GM12875 (cell line): ENCODE measurements around the gene IL1RAPL2.

Source experiments
- H3K4me3 ChIP-seq: one replicate; pipeline ENCODE4 v1.5.1; 2011; ENCODE audit warnings: low read depth, low read length, control low read depth
- CTCF ChIP-seq: IDR thresholded peaks from 2 replicates; pipeline ENCODE4 v1.5.1; 2011; ENCODE audit warnings: low read depth, mild to moderate bottlenecking, control low read depth, inconsistent platforms, low read length, moderate library complexity, borderline replicate concordance; ENCODE audit not compliant: insufficient read depth

IL1RAPL2 gene

GRCh38 chrX:105134273-105134672, 568.3 kb downstream of the IL1RAPL2 start:
- no peak for TF ChIP-seq CTCF
- no peak overlapping the region for H3K4me3 ChIP-seq

GRCh38 chrX:105136786-105137185, 570.8 kb downstream of the IL1RAPL2 start:
- no peak overlapping the region for H3K4me3 ChIP-seq
- no peak for TF ChIP-seq CTCF

DNA sequence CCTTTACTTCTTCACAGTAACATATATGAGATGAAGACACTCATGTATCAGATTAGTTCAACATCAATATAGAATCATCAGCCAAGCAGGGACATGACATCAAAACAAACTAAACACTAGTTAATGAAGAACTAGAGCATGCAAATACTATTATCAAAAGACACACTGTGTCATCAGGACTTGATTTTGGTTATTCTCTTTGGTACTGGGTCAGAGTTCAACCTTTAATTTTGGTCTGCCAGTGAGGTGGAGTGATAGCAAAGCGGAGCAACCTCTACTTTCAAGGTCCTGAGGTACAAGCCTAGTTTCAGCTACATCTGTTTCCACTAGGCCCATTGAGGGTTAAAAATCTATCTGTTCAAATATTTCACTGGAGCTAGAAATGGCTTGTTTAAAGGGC, 584.0 kb downstream of the IL1RAPL2 start:
- H3K4me3 ChIP-seq = no peak overlapping the region
- TF ChIP-seq CTCF = no peak

DNA sequence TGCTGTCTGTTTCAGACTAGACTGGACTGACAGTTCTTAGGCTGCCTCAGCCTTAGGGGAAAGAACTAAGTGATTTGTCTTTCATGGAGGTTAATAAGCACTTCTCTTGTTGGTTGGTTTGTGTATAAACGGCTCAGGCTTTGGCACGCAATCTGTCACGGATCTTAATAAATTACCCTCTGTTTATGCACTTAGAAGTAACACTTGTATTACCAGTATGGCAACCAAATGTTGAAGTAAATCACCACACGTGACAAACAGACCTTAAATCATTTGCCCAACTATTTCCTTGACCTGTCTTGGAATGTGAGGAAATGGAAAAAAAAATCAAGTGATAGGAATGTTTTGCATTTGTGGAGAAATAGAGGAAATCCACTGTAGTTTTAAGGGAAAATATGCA, 584.6 kb downstream of the IL1RAPL2 start:
- TF ChIP-seq CTCF = no peak
- H3K4me3 ChIP-seq = no peak overlapping the region

DNA sequence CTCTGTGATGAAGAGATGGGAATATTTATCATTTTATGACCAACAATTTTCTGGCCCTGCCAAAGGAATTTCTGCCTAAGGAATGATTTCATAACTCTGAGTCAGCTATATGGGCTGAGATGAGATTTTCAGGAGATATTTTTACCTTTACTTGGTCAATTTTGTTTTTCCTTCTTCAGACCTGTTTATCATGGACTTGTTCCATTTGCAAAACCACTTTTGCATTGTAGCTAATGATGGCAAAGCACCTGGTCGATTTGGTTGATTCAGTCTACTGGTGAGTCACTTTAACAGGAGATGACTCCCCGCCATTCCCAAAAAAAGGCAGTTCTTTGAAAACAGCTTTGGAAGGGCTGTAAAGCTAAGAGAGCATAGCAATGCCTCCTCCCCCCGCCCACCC, 601.2 kb downstream of the IL1RAPL2 start:
- no peak for TF ChIP-seq CTCF
- H3K4me3 ChIP-seq = no peak overlapping the region

DNA sequence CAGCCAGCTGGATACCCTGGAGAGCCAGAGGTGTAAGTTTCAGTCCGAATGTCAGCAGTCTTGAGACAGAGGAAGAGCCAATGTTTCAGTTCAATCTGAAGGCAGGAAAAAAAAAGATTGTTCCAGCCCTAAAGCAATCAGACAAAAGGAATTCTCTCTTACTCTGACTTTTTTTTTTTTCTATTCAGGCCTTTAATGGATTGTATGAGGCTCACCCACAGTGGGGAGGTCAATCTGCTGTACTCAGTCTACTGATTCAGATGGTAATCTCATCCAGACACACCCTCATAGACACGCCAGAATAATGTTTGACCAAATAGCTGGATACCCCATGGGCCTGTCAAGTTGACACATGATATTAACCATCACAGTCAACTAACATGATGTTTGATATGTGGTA, 602.6 kb downstream of the IL1RAPL2 start:
- no peak overlapping the region for H3K4me3 ChIP-seq

DNA sequence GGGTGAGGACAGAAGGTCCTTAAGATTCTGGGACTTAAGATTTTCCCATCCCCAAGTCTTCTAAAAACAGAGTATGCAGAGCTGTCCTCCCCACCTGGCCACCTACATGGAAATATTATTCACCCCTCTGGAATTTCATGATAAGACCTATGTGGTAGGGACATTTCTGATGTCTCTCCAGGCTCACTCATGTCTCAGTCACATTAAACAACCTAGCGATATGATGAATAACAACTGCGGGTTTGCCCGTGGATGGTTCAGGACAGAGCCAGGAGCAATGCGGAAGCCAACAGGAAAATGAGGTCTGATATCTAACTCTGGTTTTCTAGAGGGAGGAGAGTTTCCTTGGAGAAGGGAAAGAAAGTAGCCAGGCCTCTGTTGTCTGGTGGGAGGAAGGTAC, 607.1 kb downstream of the IL1RAPL2 start:
- TF ChIP-seq CTCF = no peak

More for the DNA sequence above, 602.6 kb downstream of the IL1RAPL2 start:
- TF ChIP-seq CTCF = no peak

More for the DNA sequence above, 607.1 kb downstream of the IL1RAPL2 start:
- H3K4me3 ChIP-seq = no peak overlapping the region
